NCI-H1436 (cell line): Measurements from ENCODE around the gene EMP1.

Experiments
- DNase-seq: peaks from one replicate; lab custom pipeline; 2025; lab: John Stamatoyannopoulos, UW

EMP1 gene

GRCh38 chr12:13196130-13196921 lies at the start of gene EMP1:
EMP1 (plus strand) TSS chr12:13196726; CDS start chr12:13211511, 14,785 bp downstream.
- DNase-seq, result no peak

GRCh38 chr12:13147688-13148484 lies 48.6 kb upstream of the EMP1 start:
- no peak for DNase-seq

- DNase-seq, result no peak
Measured at GRCh38 chr12:13148485-13148847, 48.1 kb upstream of the EMP1 start.

- DNase-seq, result no peak
Measured at GRCh38 chr12:13149411-13149810, 47.1 kb upstream of the EMP1 start.

GRCh38 chr12:13152281-13152680 lies 44.2 kb upstream of the EMP1 start:
- no peak for DNase-seq

- no peak for DNase-seq
Measured at GRCh38 chr12:13152756-13153155, 43.8 kb upstream of the EMP1 start.

GRCh38 chr12:13153180-13153579 lies 43.3 kb upstream of the EMP1 start:
- no peak for DNase-seq

- no peak for DNase-seq
Measured at GRCh38 chr12:13154027-13154538, 42.4 kb upstream of the EMP1 start.

GRCh38 chr12:13154831-13155230 lies 41.7 kb upstream of the EMP1 start:
- DNase-seq, result no peak

- no peak for DNase-seq
Measured at GRCh38 chr12:13156277-13156676, 40.2 kb upstream of the EMP1 start.

- no peak for DNase-seq
Measured at GRCh38 chr12:13161172-13161571, 35.4 kb upstream of the EMP1 start.

GRCh38 chr12:13162904-13163303 lies 33.6 kb upstream of the EMP1 start:
- DNase-seq, result no peak

GRCh38 chr12:13163868-13164635 lies 32.5 kb upstream of the EMP1 start:
- no peak for DNase-seq

- no peak for DNase-seq
Measured at GRCh38 chr12:13164921-13165616, 31.5 kb upstream of the EMP1 start.

- DNase-seq, result no peak
Measured at GRCh38 chr12:13165617-13166041, 30.9 kb upstream of the EMP1 start.

- no peak for DNase-seq
Measured at GRCh38 chr12:13167226-13167625, 29.3 kb upstream of the EMP1 start.

- DNase-seq, result no peak
Measured at GRCh38 chr12:13167906-13168305, 28.6 kb upstream of the EMP1 start.

- DNase-seq, result no peak
Measured at GRCh38 chr12:13169272-13169671, 27.3 kb upstream of the EMP1 start.

GRCh38 chr12:13170892-13171490 lies 25.5 kb upstream of the EMP1 start:
- DNase-seq, result no peak

GRCh38 chr12:13171921-13172859 lies 24.3 kb upstream of the EMP1 start:
- DNase-seq, result no peak
